Erythroblast (primary cell): ENCODE results near the gene ANKH.

Source experiments
- GATA1 ChIP-seq: IDR thresholded peaks from 2 replicates; pipeline ENCODE4 v1.6.1; 2011; ENCODE audit warnings: low read depth, mild to moderate bottlenecking, control low read depth, low read length, moderate library complexity
- POLR2A ChIP-seq: IDR thresholded peaks from 2 replicates; pipeline ENCODE4 v1.6.1; 2011; ENCODE audit warnings: mild to moderate bottlenecking, low read length

GRCh38 chr5:14854799-14855198 is 16.8 kb downstream of the ANKH start:
- TF ChIP-seq POLR2A (no peak), GATA1 (no peak)
